HL-60/S4 treated with retinoic acid at 250 ng/mL for 4 days and 3 days (cell line): ENCODE data around the gene PTPRO.

Experiments used
- in situ Hi-C: fragments of 300-500 bp; cut with MboI; formaldehyde crosslinking; loops from 2 replicates; pipeline ENCODE4 v1.7.0; 2022; ENCODE audit warnings: low sequenced_read_pairs

The PTPRO gene

GRCh38 chr12:15547691-15548090 lies 225.4 kb downstream of the PTPRO start:
- in situ Hi-C loops = no loop called here

GRCh38 chr12:15550793-15551192 lies 228.5 kb downstream of the PTPRO start:
- in situ Hi-C loops = no loop called here

- in situ Hi-C loops = no loop called here
Observed at GRCh38 chr12:15555446-15555845, 233.1 kb downstream of the PTPRO start.

GRCh38 chr12:15556411-15557102 lies 234.2 kb downstream of the PTPRO start:
- in situ Hi-C loops = no loop called here

- in situ Hi-C loops = no loop called here
Observed at GRCh38 chr12:15558915-15559528, 236.7 kb downstream of the PTPRO start.

GRCh38 chr12:15561396-15561795 lies 239.1 kb downstream of the PTPRO start:
- in situ Hi-C loops = no loop called here

DNA sequence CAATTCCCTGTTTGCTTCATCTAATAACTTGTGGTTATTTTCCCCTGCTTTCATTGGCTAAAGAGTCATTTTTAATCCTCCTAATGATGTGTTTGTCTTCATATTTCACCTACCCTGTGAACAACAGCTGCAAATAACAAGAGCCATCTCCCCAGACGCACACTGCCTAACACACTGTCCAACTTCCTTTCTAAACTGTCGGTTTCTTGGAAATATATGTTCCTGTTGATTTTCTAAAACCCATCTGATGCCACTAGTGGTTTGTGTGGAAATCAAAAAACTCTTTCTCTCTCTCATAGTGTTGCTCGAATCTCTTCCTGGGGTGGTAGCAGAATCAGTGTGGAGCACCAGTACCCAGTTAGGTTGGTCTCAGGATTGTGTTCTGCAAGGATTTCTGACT lies 240.0 kb downstream of the PTPRO start:
- in situ Hi-C loops = no loop called here

DNA sequence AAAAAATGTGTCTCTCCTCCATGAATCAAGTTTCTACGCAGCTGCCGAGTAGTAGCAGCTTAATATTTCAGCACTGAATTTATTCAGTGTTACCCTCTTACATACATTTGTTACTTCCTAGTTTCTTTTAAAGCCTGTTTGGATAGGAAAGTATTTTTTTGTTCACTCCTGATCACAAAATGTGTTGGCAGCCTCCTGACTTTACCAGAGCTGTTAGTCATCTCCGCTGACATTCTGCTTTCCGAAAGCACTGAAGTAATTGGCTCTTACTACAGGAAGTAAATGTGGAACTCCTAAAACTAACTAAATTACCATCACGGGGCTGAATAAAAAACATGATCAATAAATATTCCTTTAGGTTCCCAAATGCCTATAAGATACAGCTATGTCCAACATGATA lies 241.4 kb downstream of the PTPRO start:
- in situ Hi-C loops = no loop called here

GRCh38 chr12:15574353-15574752 lies 252.0 kb downstream of the PTPRO start:
- in situ Hi-C loops = no loop called here

GRCh38 chr12:15575671-15576541 lies 253.6 kb downstream of the PTPRO start:
- in situ Hi-C loops = no loop called here

GRCh38 chr12:15580431-15580830 lies 258.1 kb downstream of the PTPRO start:
- in situ Hi-C loops = no loop called here

- in situ Hi-C loops = no loop called here
Observed at GRCh38 chr12:15581006-15581405, 258.7 kb downstream of the PTPRO start.

- in situ Hi-C loops = no loop called here
Observed at GRCh38 chr12:15583804-15584203, 261.5 kb downstream of the PTPRO start.

- in situ Hi-C loops = no loop called here
Observed at GRCh38 chr12:15584366-15585041, 262.2 kb downstream of the PTPRO start.

- in situ Hi-C loops = loop anchor here (10.0 kb wide), 1 partner anchor 265 kb away; no protein-coding TSS in a partner anchor
Observed at GRCh38 chr12:15589328-15590032, 267.2 kb downstream of the PTPRO start.

GRCh38 chr12:15590180-15590826 lies 268.0 kb downstream of the PTPRO start:
- in situ Hi-C loops = loop anchor here (10.0 kb wide), 1 partner anchor 264 kb away; no protein-coding TSS in a partner anchor

GRCh38 chr12:15591811-15592210 lies 269.5 kb downstream of the PTPRO start:
- in situ Hi-C loops = loop anchor here (10.0 kb wide), 1 partner anchor 263 kb away; no protein-coding TSS in a partner anchor

DNA sequence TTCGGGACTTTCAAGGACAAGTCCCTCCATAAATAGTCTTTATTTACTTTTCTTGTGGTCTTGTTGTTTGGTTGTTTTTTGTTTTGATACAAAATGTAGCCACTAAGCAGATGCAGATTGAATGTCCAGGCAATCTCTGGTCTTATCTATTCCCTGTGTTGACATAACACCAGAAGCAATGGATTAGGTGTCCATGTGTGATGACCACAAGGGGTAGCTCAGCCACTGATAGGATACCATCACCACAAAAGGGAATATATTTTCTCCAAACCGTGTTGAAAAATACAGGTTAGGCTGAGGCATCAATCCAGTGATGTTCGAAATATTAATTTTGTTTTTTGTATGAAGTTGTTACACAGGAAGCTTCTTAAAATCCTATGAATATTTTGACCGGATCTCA lies 270.6 kb downstream of the PTPRO start:
- in situ Hi-C loops = loop anchor here (10.0 kb wide), 1 partner anchor 262 kb away; no protein-coding TSS in a partner anchor

DNA sequence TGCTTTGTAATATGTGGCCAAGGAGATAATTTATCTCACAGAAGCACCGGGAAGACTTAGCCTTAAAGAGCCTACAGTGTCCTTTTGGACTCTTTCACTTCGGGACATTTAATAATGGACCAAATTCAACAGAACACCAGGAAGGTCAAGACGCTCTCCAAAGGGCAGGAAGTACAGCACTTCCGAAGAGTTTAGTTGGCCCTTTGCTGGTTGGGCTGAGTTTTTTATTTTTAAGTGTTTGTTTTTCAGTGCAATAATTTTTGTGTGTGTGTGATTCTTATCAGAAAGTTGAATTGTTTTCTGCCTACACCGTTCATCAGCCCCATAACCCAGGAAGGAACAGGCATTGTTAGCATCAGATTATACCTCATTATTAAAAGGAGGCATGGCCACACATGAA lies 273.9 kb downstream of the PTPRO start:
- in situ Hi-C loops = loop anchor here (10.0 kb wide), 1 partner anchor 259 kb away; no protein-coding TSS in a partner anchor
